CD4-positive, alpha-beta T cell (primary cell): ENCODE results near the gene CCDC172. TPM values are rescaled to one million over a fixed set of nuclear protein-coding genes. Genes with fewer than 3 reads are reported as not detected.

Experiments
- ATAC-seq: fragments of 200-7000 bp; cut with Tn5 transposase; one replicate; pipeline ENCODE4 v1.10.0; 2022; ENCODE audit warnings: mild to moderate bottlenecking; ENCODE audit not compliant: poor library complexity
- CTCF ChIA-PET: fragments of 350-600 bp; sonication (Branson Sonifier 250); formaldehyde crosslinking; loops from one replicate; lab custom pipeline; 2021; ENCODE audit warnings: antibody characterized with exemption, inconsistent platforms; lab: Charles Lee
- POLR2A ChIA-PET: fragments of 350-600 bp; sonication (Branson Sonifier 250); formaldehyde crosslinking; loops from one replicate; lab custom pipeline; 2021; ENCODE audit warnings: antibody characterized with exemption, inconsistent platforms; lab: Charles Lee
- DNase-seq, 14 experiments: peaks; one replicate each; pipeline ENCODE4 v3.0.0-alpha.2; 2013 to 2020; ENCODE audit warnings: mixed read lengths in 2 of 14
- H3K27ac ChIP-seq, 2 donors: one replicate each; pipeline versions ENCODE4 v1.5.1 to v1.7.0; 2013; ENCODE audit warnings: low read length in 2 of 2, low read depth in 1 of 2, mild to moderate bottlenecking in 1 of 2
- H3K27me3 ChIP-seq, 2 experiments: 1 replicate in 1 of 2; 2 replicates in 1 of 2; pipeline versions ENCODE4 v1.6.1 to v1.7.0; 2013; ENCODE audit warnings: low read length in 2 of 2, control low read depth in 1 of 2, mild to moderate bottlenecking in 1 of 2, moderate library complexity in 1 of 2; ENCODE audit not compliant: insufficient read depth in 2 of 2, control insufficient read depth in 1 of 2
- H3K36me3 ChIP-seq: one replicate; pipeline ENCODE4 v1.6.1; 2013; ENCODE audit warnings: low read length, control low read depth; ENCODE audit not compliant: insufficient read depth
- H3K4me1 ChIP-seq: one replicate; pipeline ENCODE4 v1.6.1; 2013; ENCODE audit warnings: low read length, control low read depth; ENCODE audit not compliant: insufficient read depth
- H3K4me3 ChIP-seq: one replicate; pipeline ENCODE4 v1.5.1; 2013; ENCODE audit warnings: mild to moderate bottlenecking, low read length, moderate library complexity
- H3K9me3 ChIP-seq, 2 experiments: 1 replicate in 1 of 2; 2 replicates in 1 of 2; pipeline versions ENCODE4 v1.6.1 to v1.7.0; 2013; ENCODE audit warnings: low read length in 2 of 2, mild to moderate bottlenecking in 2 of 2, control low read depth in 1 of 2, moderate library complexity in 1 of 2; ENCODE audit not compliant: control insufficient read depth in 1 of 2, insufficient read depth in 1 of 2
- H3K27ac Mint-ChIP-seq: one replicate; pipeline ENCODE4 v1.8.0; 2020; ENCODE audit warnings: mixed read lengths
- H3K27me3 Mint-ChIP-seq: one replicate; pipeline ENCODE4 v1.8.0; 2021; ENCODE audit warnings: mixed read lengths
- H3K36me3 Mint-ChIP-seq: one replicate; pipeline ENCODE4 v1.8.0; 2021; ENCODE audit warnings: low read depth, mixed read lengths
- H3K4me1 Mint-ChIP-seq: one replicate; pipeline ENCODE4 v1.8.0; 2021; ENCODE audit warnings: low read depth, mixed read lengths
- H3K4me3 Mint-ChIP-seq: one replicate; pipeline ENCODE4 v1.8.0; 2020; ENCODE audit warnings: mild to moderate bottlenecking, mixed read lengths
- H3K9me3 Mint-ChIP-seq: one replicate; pipeline ENCODE4 v1.8.0; 2020; ENCODE audit warnings: mixed read lengths
- intact Hi-C, 2 experiments: fragments of 100-400 bp; cut with DNase I in 1 of 2; cut with micrococcal nuclease in 1 of 2; formaldehyde crosslinking; loops; one replicate each; pipeline versions ENCODE4 v1.15.1 to v1.9.0; 2023 to 2025; cut with DNase I, micrococcal nuclease
- total RNA-seq, 174 experiments: library from RNA in 2 of 174; stranded (reverse) in 2 of 174; gene quantifications; one replicate each; pipeline ENCODE4 v1.2.3 and lab custom pipeline; 2021 to 2026
- TF ChIP-seq, protein P1 (sequence below): fragments of 200-600 bp; IDR thresholded peaks from one replicate; pipeline ENCODE4 v1.8.0; 2022; ENCODE audit warnings: antibody characterized with exemption, mild to moderate bottlenecking

Gene CCDC172
- total RNA-seq, 2 experiments from 2014 or later, result not detected

GRCh38 chr10:116403740-116404250 is 79.5 kb downstream of the CCDC172 start:
- H3K4me3 Mint-ChIP-seq, result no peak overlapping the region
- Histone ChIP-seq H3K4me3 (no peak overlapping the region), H3K36me3 (no peaks in the 10 kb centered on the region), H3K4me1 (no peaks in the 10 kb centered on the region), H3K27ac (no peak overlapping the region), H3K27me3 (no peaks in the 10 kb centered on the region), H3K9me3 (no peaks in the 10 kb centered on the region)
- no peak for ATAC-seq
- no peaks in the 10 kb centered on the region for H3K27me3 Mint-ChIP-seq
- CTCF ChIA-PET, result no interaction called here
- TF ChIP-seq, protein P1, sequence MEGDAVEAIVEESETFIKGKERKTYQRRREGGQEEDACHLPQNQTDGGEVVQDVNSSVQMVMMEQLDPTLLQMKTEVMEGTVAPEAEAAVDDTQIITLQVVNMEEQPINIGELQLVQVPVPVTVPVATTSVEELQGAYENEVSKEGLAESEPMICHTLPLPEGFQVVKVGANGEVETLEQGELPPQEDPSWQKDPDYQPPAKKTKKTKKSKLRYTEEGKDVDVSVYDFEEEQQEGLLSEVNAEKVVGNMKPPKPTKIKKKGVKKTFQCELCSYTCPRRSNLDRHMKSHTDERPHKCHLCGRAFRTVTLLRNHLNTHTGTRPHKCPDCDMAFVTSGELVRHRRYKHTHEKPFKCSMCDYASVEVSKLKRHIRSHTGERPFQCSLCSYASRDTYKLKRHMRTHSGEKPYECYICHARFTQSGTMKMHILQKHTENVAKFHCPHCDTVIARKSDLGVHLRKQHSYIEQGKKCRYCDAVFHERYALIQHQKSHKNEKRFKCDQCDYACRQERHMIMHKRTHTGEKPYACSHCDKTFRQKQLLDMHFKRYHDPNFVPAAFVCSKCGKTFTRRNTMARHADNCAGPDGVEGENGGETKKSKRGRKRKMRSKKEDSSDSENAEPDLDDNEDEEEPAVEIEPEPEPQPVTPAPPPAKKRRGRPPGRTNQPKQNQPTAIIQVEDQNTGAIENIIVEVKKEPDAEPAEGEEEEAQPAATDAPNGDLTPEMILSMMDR, result no peak
- no peaks in the 10 kb centered on the region for H3K4me1 Mint-ChIP-seq
- no peak for DNase-seq
- H3K9me3 Mint-ChIP-seq, result no peaks in the 10 kb centered on the region
- intact Hi-C loops, result no loop called here
- no peaks in the 10 kb centered on the region for H3K36me3 Mint-ChIP-seq
- POLR2A ChIA-PET, result no interaction called here
- no peak overlapping the region for H3K27ac Mint-ChIP-seq

GRCh38 chr10:116408719-116409118 is 84.5 kb downstream of the CCDC172 start:
- Mint-ChIP-seq H3K27me3 (peaks cover 11% of the 10 kb centered on the region), H3K27ac (no peak overlapping the region), H3K4me3 (no peak overlapping the region), H3K36me3 (no peaks in the 10 kb centered on the region), H3K9me3 (no peaks in the 10 kb centered on the region), H3K4me1 (no peaks in the 10 kb centered on the region)
- Histone ChIP-seq H3K4me1 (no peaks in the 10 kb centered on the region), H3K9me3 (no peaks in the 10 kb centered on the region), H3K4me3 (no peak overlapping the region), H3K36me3 (no peaks in the 10 kb centered on the region), H3K27ac (no peak overlapping the region), H3K27me3 (no peaks in the 10 kb centered on the region)
- no peak for ATAC-seq
- no peak for DNase-seq
- intact Hi-C loops, result no loop called here
- CTCF ChIA-PET, result no interaction called here
- POLR2A ChIA-PET, result no interaction called here
- TF ChIP-seq, protein P1, result no peak

- Histone ChIP-seq H3K27ac (no peak overlapping the region), H3K4me3 (no peak overlapping the region), H3K27me3 (no peaks in the 10 kb centered on the region), H3K4me1 (no peaks in the 10 kb centered on the region), H3K9me3 (no peaks in the 10 kb centered on the region), H3K36me3 (no peaks in the 10 kb centered on the region)
- ChIA-PET POLR2A (no interaction called here), CTCF (no interaction called here)
- peaks cover 15% of the 10 kb centered on the region for H3K27me3 Mint-ChIP-seq
- H3K4me3 Mint-ChIP-seq, result no peak overlapping the region
- no peaks in the 10 kb centered on the region for H3K4me1 Mint-ChIP-seq
- no peak overlapping the region for H3K27ac Mint-ChIP-seq
- TF ChIP-seq, protein P1, result no peak
- ATAC-seq (no peak), DNase-seq (no peak)
- H3K9me3 Mint-ChIP-seq, result no peaks in the 10 kb centered on the region
- no peaks in the 10 kb centered on the region for H3K36me3 Mint-ChIP-seq
- intact Hi-C loops, result no loop called here
Observed at GRCh38 chr10:116410351-116410750, 86.1 kb downstream of the CCDC172 start.
